GM12878 (cell line): ENCODE results near the gene NPM1. TPM values are rescaled to one million over a fixed set of nuclear protein-coding genes. Genes with fewer than 3 reads are reported as not detected.

Experiments used
- CEBPZ ChIP-seq: fragments of 150-350 bp; IDR thresholded peaks from 2 replicates; pipeline ENCODE4 v1.6.1; 2016; ENCODE audit warnings: low read depth, low read length
- ETV6 ChIP-seq, 2 experiments: fragments of 450-650 bp in 1 of 2; IDR thresholded peaks in 1 of 2; conservative IDR thresholded peaks in 1 of 2; 2 replicates each; pipeline ENCODE4 v1.6.1; 2014; ENCODE audit warnings: antibody characterized with exemption in 1 of 2, borderline replicate concordance in 1 of 2, low read depth in 1 of 2, mild to moderate bottlenecking in 1 of 2, moderate library complexity in 1 of 2
- HCFC1 ChIP-seq: fragments of 150-350 bp; IDR thresholded peaks from 2 replicates; pipeline ENCODE4 v1.6.1; 2014; ENCODE audit warnings: low read length
- MYC ChIP-seq: IDR thresholded peaks from 2 replicates; pipeline ENCODE4 v1.6.1; 2011; ENCODE audit warnings: mild to moderate bottlenecking, low read length, moderate library complexity, inconsistent platforms; ENCODE audit not compliant: insufficient read depth, insufficient replicate concordance, insufficient read length, severe bottlenecking
- PAX8 ChIP-seq: fragments of 450-650 bp; IDR thresholded peaks from 2 replicates; pipeline ENCODE4 v1.6.1; 2017; ENCODE audit warnings: mild to moderate bottlenecking, moderate library complexity
- RAD21 ChIP-seq: IDR thresholded peaks from 2 replicates; pipeline ENCODE4 v1.6.1; 2011; ENCODE audit warnings: mild to moderate bottlenecking, low read depth, low read length, moderate library complexity; ENCODE audit not compliant: insufficient read depth
- SUPT20H ChIP-seq: IDR thresholded peaks from 2 replicates; pipeline ENCODE4 v1.6.1; 2011; ENCODE audit warnings: low read depth, mild to moderate bottlenecking, low read length, moderate library complexity, borderline replicate concordance; ENCODE audit not compliant: control insufficient read depth
- YBX1 ChIP-seq: fragments of 450-650 bp; IDR thresholded peaks from 2 replicates; pipeline ENCODE4 v1.6.1; 2016; ENCODE audit warnings: antibody characterized with exemption
- polyA plus RNA-seq, 11 experiments: library from polyadenylated mRNA; depleted of rRNA in 4 of 11; unstranded in 6 of 11; stranded (reverse) in 5 of 11; fragments of >200 nt; fragmentation: Nextera tagmentation in 4 of 11; fragmentation: Illumina TruSeq in 1 of 11; extraction: Ambion mirVana in 4 of 11; extraction: Trizol in 1 of 11; gene quantifications; 1 replicate in 1 of 11; 2 replicates in 10 of 11; pipeline versions ENCODE4 v1.2.1 to v1.2.3, GENCODE V29; 2011 to 2016; ENCODE audit warnings: inconsistent platforms in 2 of 11, missing spikeins in 2 of 11, low read depth in 1 of 11
- total RNA-seq, 4 experiments: library from RNA; depleted of rRNA in 3 of 4; stranded (reverse); fragments of >200 nt in 3 of 4; fragmentation: Illumina TruSeq in 1 of 4; extraction: Trizol in 1 of 4; gene quantifications; 2 replicates each; pipeline versions ENCODE4 v1.2.1 to v1.2.3, GENCODE V29; 2013 to 2021
- TF ChIP-seq, protein P1 (sequence below): fragments of 450-650 bp; IDR thresholded peaks from 2 replicates; pipeline ENCODE4 v1.6.1; 2017; ENCODE audit warnings: mild to moderate bottlenecking, moderate library complexity
- TF ChIP-seq, protein P2 (sequence below): IDR thresholded peaks from 2 replicates; pipeline ENCODE4 v1.6.1; 2011; ENCODE audit warnings: borderline replicate concordance, low read depth, mild to moderate bottlenecking, moderate library complexity, low read length; ENCODE audit not compliant: insufficient read depth, poor library complexity, severe bottlenecking
- TF ChIP-seq, protein P3 (sequence below): IDR thresholded peaks from 2 replicates; pipeline ENCODE4 v1.6.1; 2011; ENCODE audit warnings: borderline replicate concordance, low read depth, mild to moderate bottlenecking, moderate library complexity, mixed read lengths, low read length; ENCODE audit not compliant: insufficient read depth; ENCODE audit errors: extremely low read length

NPM1 gene
- total and polyA plus RNA-seq, 10 of the 15 experiments (the other 5 are each of a cell fraction or from before 2014, with no cell fraction given): 1,843 to 5,466 (median 2,866) TPM

DNA sequence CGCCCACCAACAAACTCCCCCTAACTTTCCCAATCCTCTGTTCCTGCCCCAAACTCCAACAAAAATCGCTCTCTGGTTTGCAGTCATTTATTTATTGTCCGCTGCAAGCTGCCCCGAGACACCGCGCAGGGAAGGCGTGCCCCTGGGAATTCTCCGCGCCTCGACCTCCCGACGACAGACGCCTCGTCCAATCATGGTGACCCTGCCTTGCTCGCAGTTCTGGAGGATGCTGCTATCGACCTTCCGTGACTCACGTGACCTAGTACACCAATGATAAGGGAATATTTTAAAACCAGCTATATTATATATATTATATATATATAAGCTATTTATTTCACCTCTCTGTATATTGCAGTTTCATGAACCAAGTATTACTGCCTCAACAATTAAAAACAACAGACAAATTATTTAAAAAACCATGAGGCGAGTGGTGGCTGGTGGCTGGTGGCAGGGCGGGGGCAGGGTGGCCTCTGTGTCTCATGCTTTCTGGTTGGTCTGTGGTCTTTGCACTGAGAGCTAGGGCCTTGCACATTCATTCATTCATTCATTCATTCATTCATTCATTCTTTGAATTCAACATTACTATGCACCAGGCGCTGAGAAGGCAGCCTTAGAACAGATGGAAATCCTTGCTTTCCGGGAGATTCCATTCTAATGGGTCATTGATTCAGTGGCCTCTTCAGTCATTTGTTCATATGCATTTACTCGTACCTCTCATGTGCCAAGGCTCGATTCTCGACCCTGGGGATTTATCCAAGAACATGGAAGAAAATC is 69.7 kb downstream of the NPM1 start (continued):
- no peak for TF ChIP-seq CEBPZ
- TF ChIP-seq, protein P1, sequence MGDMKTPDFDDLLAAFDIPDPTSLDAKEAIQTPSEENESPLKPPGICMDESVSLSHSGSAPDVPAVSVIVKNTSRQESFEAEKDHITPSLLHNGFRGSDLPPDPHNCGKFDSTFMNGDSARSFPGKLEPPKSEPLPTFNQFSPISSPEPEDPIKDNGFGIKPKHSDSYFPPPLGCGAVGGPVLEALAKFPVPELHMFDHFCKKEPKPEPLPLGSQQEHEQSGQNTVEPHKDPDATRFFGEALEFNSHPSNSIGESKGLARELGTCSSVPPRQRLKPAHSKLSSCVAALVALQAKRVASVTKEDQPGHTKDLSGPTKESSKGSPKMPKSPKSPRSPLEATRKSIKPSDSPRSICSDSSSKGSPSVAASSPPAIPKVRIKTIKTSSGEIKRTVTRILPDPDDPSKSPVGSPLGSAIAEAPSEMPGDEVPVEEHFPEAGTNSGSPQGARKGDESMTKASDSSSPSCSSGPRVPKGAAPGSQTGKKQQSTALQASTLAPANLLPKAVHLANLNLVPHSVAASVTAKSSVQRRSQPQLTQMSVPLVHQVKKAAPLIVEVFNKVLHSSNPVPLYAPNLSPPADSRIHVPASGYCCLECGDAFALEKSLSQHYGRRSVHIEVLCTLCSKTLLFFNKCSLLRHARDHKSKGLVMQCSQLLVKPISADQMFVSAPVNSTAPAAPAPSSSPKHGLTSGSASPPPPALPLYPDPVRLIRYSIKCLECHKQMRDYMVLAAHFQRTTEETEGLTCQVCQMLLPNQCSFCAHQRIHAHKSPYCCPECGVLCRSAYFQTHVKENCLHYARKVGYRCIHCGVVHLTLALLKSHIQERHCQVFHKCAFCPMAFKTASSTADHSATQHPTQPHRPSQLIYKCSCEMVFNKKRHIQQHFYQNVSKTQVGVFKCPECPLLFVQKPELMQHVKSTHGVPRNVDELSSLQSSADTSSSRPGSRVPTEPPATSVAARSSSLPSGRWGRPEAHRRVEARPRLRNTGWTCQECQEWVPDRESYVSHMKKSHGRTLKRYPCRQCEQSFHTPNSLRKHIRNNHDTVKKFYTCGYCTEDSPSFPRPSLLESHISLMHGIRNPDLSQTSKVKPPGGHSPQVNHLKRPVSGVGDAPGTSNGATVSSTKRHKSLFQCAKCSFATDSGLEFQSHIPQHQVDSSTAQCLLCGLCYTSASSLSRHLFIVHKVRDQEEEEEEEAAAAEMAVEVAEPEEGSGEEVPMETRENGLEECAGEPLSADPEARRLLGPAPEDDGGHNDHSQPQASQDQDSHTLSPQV: no peak
- TF ChIP-seq YBX1: no peak
- no peak for TF ChIP-seq HCFC1
- TF ChIP-seq MYC: no peak
- no peak for TF ChIP-seq SUPT20H
- TF ChIP-seq, protein P2, sequence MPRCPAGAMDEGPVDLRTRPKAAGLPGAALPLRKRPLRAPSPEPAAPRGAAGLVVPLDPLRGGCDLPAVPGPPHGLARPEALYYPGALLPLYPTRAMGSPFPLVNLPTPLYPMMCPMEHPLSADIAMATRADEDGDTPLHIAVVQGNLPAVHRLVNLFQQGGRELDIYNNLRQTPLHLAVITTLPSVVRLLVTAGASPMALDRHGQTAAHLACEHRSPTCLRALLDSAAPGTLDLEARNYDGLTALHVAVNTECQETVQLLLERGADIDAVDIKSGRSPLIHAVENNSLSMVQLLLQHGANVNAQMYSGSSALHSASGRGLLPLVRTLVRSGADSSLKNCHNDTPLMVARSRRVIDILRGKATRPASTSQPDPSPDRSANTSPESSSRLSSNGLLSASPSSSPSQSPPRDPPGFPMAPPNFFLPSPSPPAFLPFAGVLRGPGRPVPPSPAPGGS: no peak
- no peak for TF ChIP-seq PAX8
- no peak for TF ChIP-seq ETV6 (conservative IDR thresholded peaks at IDR 0.05 in 1 of 2, IDR thresholded peaks at IDR 0.05 in 1 of 2; ENCODE audit: borderline replicate concordance in 1 of 2, low read depth in 1 of 2)
- TF ChIP-seq RAD21: no peak
- TF ChIP-seq, protein P3, sequence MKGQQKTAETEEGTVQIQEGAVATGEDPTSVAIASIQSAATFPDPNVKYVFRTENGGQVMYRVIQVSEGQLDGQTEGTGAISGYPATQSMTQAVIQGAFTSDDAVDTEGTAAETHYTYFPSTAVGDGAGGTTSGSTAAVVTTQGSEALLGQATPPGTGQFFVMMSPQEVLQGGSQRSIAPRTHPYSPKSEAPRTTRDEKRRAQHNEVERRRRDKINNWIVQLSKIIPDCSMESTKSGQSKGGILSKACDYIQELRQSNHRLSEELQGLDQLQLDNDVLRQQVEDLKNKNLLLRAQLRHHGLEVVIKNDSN: no peak
